Measurements from ENCODE around the gene NF2.

GRCh38 chr22:29630987-29631386 is 27.6 kb downstream of the NF2 start:
- TF ChIP-seq SP1 (IDR thresholded peaks at IDR 0.05) (no peak), PKNOX1 (IDR thresholded peaks at IDR 0.05) (no peak), NFRKB (IDR thresholded peaks at IDR 0.05) (no peak), HDGF (IDR thresholded peaks at IDR 0.05; ENCODE audit: borderline replicate concordance) (no peak)

Data from HEK293T (cell line).